Natural killer cell (primary cell): Measurements from ENCODE around the gene LTV1. TPM values are rescaled to one million over a fixed set of nuclear protein-coding genes. Genes with fewer than 3 reads are reported as not detected.
"Not testable (repeated sequence)": the region's sequence is repeated elsewhere in the genome, so short reads cannot be mapped to it uniquely, and the experiment has no call there.

Experiments
- ATAC-seq, 3 donors: fragments of 150-1000 bp in 2 of 3; fragments of 200-7000 bp in 1 of 3; cut with Tn5 transposase; 1 replicate in 1 of 3; 2 replicates in 2 of 3; pipeline ENCODE4 v1.10.0; 2021; ENCODE audit warnings: mild to moderate bottlenecking in 2 of 3, moderate library complexity in 2 of 3
- DNase-seq, 2 donors: peaks; one replicate each; pipeline versions ENCODE4 v3.0.0 to v3.0.0-alpha.2; 2013 to 2021; ENCODE audit warnings: mixed read lengths in 1 of 2
- H3K27ac ChIP-seq: one replicate; pipeline ENCODE4 v1.5.1; 2013; ENCODE audit warnings: mild to moderate bottlenecking, low read length
- H3K27me3 ChIP-seq: one replicate; pipeline ENCODE4 v1.6.1; 2013; ENCODE audit warnings: low read length; ENCODE audit not compliant: control insufficient read depth, insufficient read depth
- H3K36me3 ChIP-seq: one replicate; pipeline ENCODE4 v1.6.1; 2013; ENCODE audit warnings: low read length; ENCODE audit not compliant: control insufficient read depth, insufficient read depth
- H3K4me1 ChIP-seq: one replicate; pipeline ENCODE4 v1.6.1; 2013; ENCODE audit warnings: low read length; ENCODE audit not compliant: control insufficient read depth, insufficient read depth
- H3K4me3 ChIP-seq: one replicate; pipeline ENCODE4 v1.5.1; 2013; ENCODE audit warnings: low read length
- H3K9me3 ChIP-seq: one replicate; pipeline ENCODE4 v1.6.1; 2013; ENCODE audit warnings: low read length; ENCODE audit not compliant: control insufficient read depth, insufficient read depth
- H3K27ac Mint-ChIP-seq, 2 donors: one replicate each; pipeline ENCODE4 v1.8.0; 2022; ENCODE audit warnings: mild to moderate bottlenecking in 2 of 2, mixed read lengths in 2 of 2, moderate library complexity in 1 of 2
- H3K27me3 Mint-ChIP-seq, 2 donors: one replicate each; pipeline ENCODE4 v1.8.0; 2022; ENCODE audit warnings: low read depth in 2 of 2, mixed read lengths in 2 of 2
- H3K36me3 Mint-ChIP-seq: one replicate; pipeline ENCODE4 v1.8.0; 2022; ENCODE audit warnings: mixed read lengths
- H3K4me1 Mint-ChIP-seq, 2 donors: one replicate each; pipeline ENCODE4 v1.8.0; 2022; ENCODE audit warnings: mixed read lengths in 2 of 2
- H3K4me3 Mint-ChIP-seq: one replicate; pipeline ENCODE4 v1.8.0; 2022; ENCODE audit warnings: mild to moderate bottlenecking, moderate library complexity, mixed read lengths
- H3K9me3 Mint-ChIP-seq, 2 donors: one replicate each; pipeline ENCODE4 v1.8.0; 2022; ENCODE audit warnings: mixed read lengths in 2 of 2
- WGBS: methylation state at CpG from one replicate; pipeline ENCODE4 v1.1.7; 2013; ENCODE audit warnings: missing lambda C conversion rate; ENCODE audit not compliant: insufficient coverage; 5-methylcytosine and 5-hydroxymethylcytosine counted together
- intact Hi-C: fragments of 100-400 bp; cut with micrococcal nuclease; formaldehyde crosslinking; loops from one replicate; pipeline ENCODE4 v1.14.2; 2022
- total RNA-seq, 4 donors: library from RNA; stranded (reverse); fragments of 120-200 nt in 1 of 4; gene quantifications; one replicate each; pipeline versions ENCODE4 v1.2.3 to v1.2.4, GENCODE V29; 2013 to 2022
- TF ChIP-seq, protein P1 (sequence below): fragments of 200-600 bp; IDR thresholded peaks from one replicate; pipeline ENCODE4 v1.8.0; 2022; ENCODE audit warnings: antibody characterized with exemption

Gene LTV1
- total RNA-seq, 3 donors from 2014 or later (not counting 1 experiment from before 2014, with no cell fraction given): 21.7 to 24.7 (median 21.7) TPM

DNA sequence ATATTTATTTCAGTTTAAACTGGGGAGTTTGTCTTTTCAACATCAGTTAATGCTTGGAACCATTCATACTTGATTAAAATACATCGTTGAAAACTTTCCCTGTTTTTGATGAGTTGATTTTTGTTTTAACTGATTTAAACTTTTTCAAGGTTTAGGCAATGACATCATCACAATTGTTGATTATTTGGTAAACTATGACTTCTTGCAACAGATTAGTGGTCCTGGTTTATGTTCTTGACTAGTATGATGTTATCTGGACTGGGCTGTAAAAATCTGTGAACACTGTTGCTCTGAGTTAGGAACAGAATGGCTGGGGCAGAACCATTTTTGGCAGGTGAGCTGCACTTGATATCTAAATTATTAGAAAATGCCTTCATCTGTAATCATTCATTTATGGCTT is 21.1 kb downstream of the LTV1 start, which contains the start of gene ZC2HC1B:
Gene ZC2HC1B, plus strand, starts transcription at position 241 of the 400 bp plus-strand sequence. Its CDS starts 66 bp downstream, at position 307.
- Histone ChIP-seq H3K36me3 (peaks cover 53% of the 10 kb centered on the region), H3K4me1 (no peaks in the 10 kb centered on the region), H3K9me3 (no peaks in the 10 kb centered on the region), H3K27me3 (no peaks in the 10 kb centered on the region), H3K4me3 (no peak within 1 kb of the TSS), H3K27ac (no peak within 1 kb of the TSS)
- intact Hi-C loops: no loop called here
- DNase-seq (no peak), ATAC-seq (no peak)
- no peak within 1 kb of the TSS for H3K27ac Mint-ChIP-seq
- peaks cover 32% of the 10 kb centered on the region for H3K36me3 Mint-ChIP-seq
- 100% methylated on average over 1 of the region's 1 CpG for WGBS
- H3K9me3 Mint-ChIP-seq: no peaks in the 10 kb centered on the region
- H3K4me1 Mint-ChIP-seq: no peaks in the 10 kb centered on the region
- H3K4me3 Mint-ChIP-seq: no peak within 1 kb of the TSS
- H3K27me3 Mint-ChIP-seq: no peaks in the 10 kb centered on the region
- TF ChIP-seq, protein P1, sequence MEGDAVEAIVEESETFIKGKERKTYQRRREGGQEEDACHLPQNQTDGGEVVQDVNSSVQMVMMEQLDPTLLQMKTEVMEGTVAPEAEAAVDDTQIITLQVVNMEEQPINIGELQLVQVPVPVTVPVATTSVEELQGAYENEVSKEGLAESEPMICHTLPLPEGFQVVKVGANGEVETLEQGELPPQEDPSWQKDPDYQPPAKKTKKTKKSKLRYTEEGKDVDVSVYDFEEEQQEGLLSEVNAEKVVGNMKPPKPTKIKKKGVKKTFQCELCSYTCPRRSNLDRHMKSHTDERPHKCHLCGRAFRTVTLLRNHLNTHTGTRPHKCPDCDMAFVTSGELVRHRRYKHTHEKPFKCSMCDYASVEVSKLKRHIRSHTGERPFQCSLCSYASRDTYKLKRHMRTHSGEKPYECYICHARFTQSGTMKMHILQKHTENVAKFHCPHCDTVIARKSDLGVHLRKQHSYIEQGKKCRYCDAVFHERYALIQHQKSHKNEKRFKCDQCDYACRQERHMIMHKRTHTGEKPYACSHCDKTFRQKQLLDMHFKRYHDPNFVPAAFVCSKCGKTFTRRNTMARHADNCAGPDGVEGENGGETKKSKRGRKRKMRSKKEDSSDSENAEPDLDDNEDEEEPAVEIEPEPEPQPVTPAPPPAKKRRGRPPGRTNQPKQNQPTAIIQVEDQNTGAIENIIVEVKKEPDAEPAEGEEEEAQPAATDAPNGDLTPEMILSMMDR: no peak

DNA sequence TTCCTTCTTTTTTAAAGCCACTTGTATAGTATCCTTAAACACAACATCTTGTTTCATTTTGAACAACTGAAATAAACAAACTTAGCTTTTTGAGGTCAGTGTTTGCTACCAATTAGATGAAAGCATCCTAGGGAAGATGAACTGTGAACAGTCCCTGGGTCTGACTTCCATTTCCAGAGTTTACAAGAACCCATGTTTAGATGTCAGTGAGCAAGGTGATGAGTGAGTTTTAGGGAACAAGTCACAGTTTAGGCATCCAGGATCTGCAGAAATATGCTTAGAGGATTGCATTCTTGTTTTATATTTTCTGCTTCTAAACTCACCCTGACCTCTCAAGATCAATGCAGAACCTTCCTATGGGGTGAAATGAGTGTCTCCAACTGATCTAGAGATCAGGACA is 24.1 kb downstream of the LTV1 start:
- Mint-ChIP-seq H3K4me1 (no peaks in the 10 kb centered on the region), H3K4me3 (no peak overlapping the region), H3K9me3 (no peaks in the 10 kb centered on the region), H3K27ac (no peak overlapping the region), H3K36me3 (peaks cover 25% of the 10 kb centered on the region), H3K27me3 (no peaks in the 10 kb centered on the region)
- intact Hi-C loops: no loop called here
- Histone ChIP-seq H3K4me1 (no peaks in the 10 kb centered on the region), H3K27ac (no peak overlapping the region), H3K4me3 (no peak overlapping the region), H3K27me3 (no peaks in the 10 kb centered on the region), H3K9me3 (no peaks in the 10 kb centered on the region), H3K36me3 (peaks cover 24% of the 10 kb centered on the region)
- ATAC-seq (no peak), DNase-seq (no peak)
- TF ChIP-seq, protein P1: no peak

DNA sequence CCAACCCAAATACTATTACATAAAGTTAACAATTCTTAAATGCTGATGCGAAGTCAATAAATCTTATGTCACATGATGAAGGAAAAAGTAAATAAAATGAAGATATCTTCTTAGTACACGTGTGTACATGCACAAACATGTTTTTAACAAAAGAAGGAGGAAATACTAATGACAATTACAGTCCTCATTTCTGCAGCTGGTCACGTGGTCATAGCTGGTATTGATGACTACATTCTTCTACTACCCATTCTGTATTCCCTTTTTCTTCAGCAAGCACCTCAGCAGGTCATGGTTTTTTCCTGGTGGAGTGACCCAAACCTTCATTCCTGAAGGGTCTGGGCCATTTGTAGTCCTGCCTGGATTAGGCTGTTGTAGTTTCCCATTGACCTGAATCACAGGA is 25.7 kb downstream of the LTV1 start:
- H3K27ac ChIP-seq, intact Hi-C loops, H3K4me3 ChIP-seq, H3K4me1 ChIP-seq, DNase-seq, H3K36me3 ChIP-seq, H3K4me3 Mint-ChIP-seq, H3K27me3 Mint-ChIP-seq, ATAC-seq, H3K9me3 Mint-ChIP-seq, H3K27me3 ChIP-seq, H3K27ac Mint-ChIP-seq, H3K4me1 Mint-ChIP-seq, H3K9me3 ChIP-seq: not testable (repeated sequence)
- peaks cover 16% of the 10 kb centered on the region for H3K36me3 Mint-ChIP-seq
- 95% methylated on average over 2 of the region's 3 CpGs for WGBS

DNA sequence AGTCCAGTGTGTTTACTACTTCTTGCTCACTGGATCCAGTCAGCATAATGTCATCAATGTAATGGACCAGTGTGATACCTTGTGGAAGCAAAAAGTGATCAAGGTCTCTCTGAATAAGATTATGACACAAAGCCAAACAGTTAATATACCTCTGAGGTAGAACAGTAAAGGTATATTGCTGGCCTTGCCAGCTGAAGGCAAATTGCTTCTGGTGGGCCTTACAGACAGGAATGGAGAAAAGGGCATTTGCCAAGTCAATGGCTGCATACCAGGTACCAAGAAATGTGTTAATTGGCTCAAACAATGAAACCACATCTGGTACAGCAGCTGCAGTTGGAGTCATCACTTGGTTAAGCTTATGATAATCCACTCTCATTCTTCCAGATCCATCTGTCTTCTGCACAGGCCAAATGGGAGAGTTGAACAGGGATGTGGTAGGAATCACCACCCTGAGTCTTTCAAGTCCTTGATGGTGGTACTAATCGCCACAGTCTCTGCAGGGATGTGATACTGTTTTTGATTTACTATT is 28.1 kb downstream of the LTV1 start:
- H3K9me3 Mint-ChIP-seq, H3K4me3 Mint-ChIP-seq, H3K4me3 ChIP-seq, intact Hi-C loops, H3K4me1 Mint-ChIP-seq, ATAC-seq, H3K27me3 Mint-ChIP-seq, DNase-seq, H3K27me3 ChIP-seq, H3K4me1 ChIP-seq, H3K9me3 ChIP-seq, H3K36me3 ChIP-seq, H3K27ac ChIP-seq, H3K27ac Mint-ChIP-seq: not testable (repeated sequence)
- H3K36me3 Mint-ChIP-seq: peaks cover 17% of the 10 kb centered on the region
- 100% methylated on average over 1 of the region's 1 CpG for WGBS
